Measurements from ENCODE around the gene CES5A. TPM values are rescaled to one million over a fixed set of nuclear protein-coding genes. Genes with fewer than 3 reads are reported as not detected.
"Not testable (repeated sequence)": the region's sequence is repeated elsewhere in the genome, so short reads cannot be mapped to it uniquely, and the experiment has no call there.

The CES5A gene
- total RNA-seq, 1 donor from 2014 or later, result 0.12 TPM

- intact Hi-C loops (cut with micrococcal nuclease), result no loop called here
Observed at GRCh38 chr16:55873122-55873521, 2.1 kb downstream of the CES5A start.

GRCh38 chr16:55872130-55872529 lies 3.0 kb downstream of the CES5A start:
- intact Hi-C loops (cut with micrococcal nuclease), result no loop called here

- intact Hi-C loops (cut with micrococcal nuclease), result no loop called here
Observed at GRCh38 chr16:55871411-55872038, 3.6 kb downstream of the CES5A start.

- intact Hi-C loops (cut with micrococcal nuclease), result no loop called here
Observed at GRCh38 chr16:55868980-55869379, 6.2 kb downstream of the CES5A start.

DNA sequence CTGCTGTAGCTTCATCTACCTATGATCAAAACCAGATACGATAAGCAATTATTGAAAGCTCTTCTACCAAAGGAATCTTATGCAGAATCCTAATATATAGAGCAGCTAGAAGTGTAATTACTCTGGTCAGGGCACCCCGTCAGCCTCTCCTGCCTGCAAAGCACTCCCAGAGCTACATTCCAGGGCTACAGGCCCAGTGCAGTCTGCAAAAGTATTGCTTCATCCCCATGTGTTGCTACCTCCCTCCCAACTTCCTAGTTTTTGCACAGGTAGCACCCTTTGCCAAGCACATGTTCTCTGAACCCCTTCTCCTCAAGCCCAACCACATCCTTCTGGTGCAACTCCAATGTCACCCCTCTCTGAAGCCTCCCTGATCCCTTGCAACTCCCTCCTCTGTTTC lies 7.0 kb downstream of the CES5A start:
- intact Hi-C loops (cut with micrococcal nuclease), result no loop called here

DNA sequence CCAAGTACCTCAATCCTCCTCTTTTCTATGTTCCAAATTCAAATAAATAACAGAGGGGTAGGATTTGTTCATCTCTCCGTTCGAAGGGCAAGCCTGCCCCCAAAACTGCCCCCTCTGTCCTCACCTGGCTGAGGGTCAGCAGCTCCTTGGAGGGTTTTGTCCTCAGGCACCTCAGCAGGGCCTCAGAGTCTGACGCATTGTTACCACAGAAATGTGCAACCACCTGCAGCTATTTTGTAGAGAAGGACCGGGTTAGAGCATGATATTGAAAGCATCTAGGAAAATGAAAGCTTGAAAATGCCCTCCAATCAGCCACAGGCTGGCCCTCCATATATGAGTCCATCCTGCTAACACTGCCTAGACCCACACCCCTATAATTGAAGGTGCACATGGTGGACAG lies 13.9 kb downstream of the CES5A start:
- intact Hi-C loops (cut with micrococcal nuclease), result no loop called here

GRCh38 chr16:55857650-55858049 lies 17.5 kb downstream of the CES5A start:
- intact Hi-C loops (cut with micrococcal nuclease), result not testable (repeated sequence)

- intact Hi-C loops (cut with micrococcal nuclease), result no loop called here
Observed at GRCh38 chr16:55856950-55857349, 18.2 kb downstream of the CES5A start.

DNA sequence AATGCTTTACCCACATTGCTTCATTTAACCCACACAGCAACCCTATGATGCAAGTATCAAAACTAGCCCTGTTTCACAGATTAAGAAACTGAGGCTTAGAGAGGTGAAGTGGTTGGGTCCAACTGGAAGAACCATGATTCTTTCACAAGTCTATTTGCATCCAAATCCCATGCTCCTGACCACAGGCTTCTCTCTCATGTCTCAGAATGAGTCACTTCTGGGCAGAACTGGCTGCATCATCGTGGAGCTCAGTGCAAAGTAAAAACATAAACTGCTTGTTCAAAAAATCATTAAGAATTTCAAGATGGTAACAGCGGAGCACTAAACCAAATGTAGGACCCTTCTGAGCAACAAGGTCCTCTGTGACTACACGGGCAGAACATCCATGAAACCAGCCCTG lies 22.1 kb downstream of the CES5A start:
- intact Hi-C loops (cut with micrococcal nuclease), result no loop called here

DNA sequence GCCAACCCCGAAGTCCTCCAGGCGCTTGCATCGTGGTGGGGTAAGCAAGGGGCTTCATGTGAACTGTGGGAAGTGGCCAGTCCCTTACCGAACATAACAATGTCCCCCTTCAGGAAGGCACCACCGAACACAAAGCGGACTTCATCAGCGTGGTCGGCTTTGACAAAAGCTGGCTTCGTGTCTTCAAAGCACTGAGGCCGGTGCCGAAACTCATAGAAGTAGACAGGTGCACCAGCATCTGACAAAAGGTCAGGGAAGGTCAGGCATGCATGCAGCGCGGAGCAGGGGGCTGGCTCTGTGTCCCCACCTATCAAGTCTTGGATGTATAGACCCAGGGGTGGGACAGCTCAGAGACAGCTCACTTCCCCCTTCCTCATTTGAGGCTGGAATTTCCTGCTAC lies 25.6 kb downstream of the CES5A start:
- intact Hi-C loops (cut with micrococcal nuclease), result no loop called here

DNA sequence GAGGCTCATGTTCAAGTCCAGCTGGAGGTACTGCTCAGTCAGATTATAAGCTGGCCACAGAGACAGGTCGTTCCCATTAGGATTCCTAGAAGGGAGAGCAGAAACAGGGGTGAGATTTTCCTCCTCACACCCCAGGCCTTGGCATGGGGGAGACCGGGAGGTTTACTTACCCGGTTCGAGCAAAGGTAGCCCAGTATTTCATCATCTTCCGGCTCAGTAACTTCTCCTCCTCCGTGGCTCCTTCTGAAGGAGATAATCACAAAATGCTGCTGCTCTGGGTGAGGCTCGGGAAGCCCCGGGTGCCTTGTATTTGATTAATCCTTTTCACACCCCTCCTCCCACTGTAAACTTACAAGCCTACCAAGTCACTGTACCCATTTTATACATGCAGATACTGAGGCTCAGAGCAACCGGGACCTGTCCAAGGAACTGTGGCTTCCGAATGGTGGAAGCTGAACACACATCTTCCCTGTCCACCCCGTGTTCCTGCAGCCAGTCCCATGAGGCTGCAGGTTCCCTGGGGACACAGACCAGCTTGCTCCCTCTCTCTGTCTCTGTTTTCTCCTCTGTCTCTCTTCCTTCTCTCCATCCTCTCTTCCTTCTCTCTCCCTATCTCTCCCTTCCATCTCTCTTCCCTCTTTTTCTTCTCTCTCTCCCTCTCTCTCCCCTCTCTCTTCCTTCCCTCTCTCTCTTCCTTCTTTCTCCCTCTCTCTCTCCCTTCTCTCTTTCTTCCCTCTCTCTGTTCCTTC lies 28.4 kb downstream of the CES5A start:
- intact Hi-C loops (cut with micrococcal nuclease), result no loop called here

GRCh38 chr16:55843105-55843395 lies 32.1 kb downstream of the CES5A start:
- intact Hi-C loops (cut with micrococcal nuclease), result loop anchor here (1.0 to 5.0 kb wide), 2 partner anchors 359 to 475 kb away; no protein-coding TSS in a partner anchor

GRCh38 chr16:55842369-55843104 lies 32.6 kb downstream of the CES5A start:
- intact Hi-C loops (cut with micrococcal nuclease), result loop anchor here (1.0 to 5.0 kb wide), 4 partner anchors 130 to 476 kb away; no protein-coding TSS in a partner anchor

DNA sequence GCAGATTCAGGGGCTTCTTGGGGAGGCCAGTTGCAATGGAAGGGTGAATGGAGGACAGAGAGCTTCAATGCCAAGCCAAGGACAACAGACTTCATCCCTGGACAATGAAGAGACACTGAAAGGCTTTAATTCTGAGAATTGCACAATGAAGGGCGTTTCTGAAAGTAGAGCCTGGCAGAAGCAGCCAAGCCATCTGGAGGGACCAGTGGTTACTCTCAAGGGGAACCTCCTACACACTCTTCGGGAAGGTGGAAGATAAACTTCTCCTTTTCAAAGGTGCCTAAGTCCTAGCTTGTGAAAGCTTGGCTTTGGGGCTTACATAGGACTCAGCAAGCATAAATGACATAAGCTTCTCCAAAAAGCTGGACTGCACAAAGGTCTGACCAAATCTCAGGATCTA lies 36.1 kb downstream of the CES5A start:
- intact Hi-C loops (cut with micrococcal nuclease), result no loop called here

- intact Hi-C loops (cut with micrococcal nuclease), result no loop called here
Observed at GRCh38 chr16:55836158-55836611, 39.0 kb downstream of the CES5A start.

- intact Hi-C loops (cut with micrococcal nuclease), result no loop called here
Observed at GRCh38 chr16:55835581-55835980, 39.6 kb downstream of the CES5A start.

DNA sequence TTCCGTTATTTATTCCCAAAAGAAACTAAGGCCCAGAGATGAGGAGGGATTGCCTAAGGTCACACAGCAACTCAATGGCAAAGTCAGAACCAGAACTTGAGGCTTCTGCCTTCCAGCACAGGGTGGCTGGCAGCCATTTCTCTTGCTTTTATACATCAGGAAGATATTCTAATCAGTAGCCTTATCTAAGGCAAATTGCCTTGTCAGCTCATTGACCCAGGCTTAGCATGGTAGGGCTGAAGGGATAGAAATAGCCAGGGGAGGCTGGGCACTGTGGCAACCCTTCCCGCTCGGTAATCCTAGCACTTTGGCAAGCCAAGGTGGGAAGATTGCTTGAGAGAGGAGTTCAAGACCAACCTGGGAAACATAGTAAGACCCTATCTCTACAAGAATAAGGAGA lies 40.0 kb downstream of the CES5A start:
- intact Hi-C loops (cut with micrococcal nuclease), result not testable (repeated sequence)

- intact Hi-C loops (cut with micrococcal nuclease), result no loop called here
Observed at GRCh38 chr16:55834049-55834448, 41.1 kb downstream of the CES5A start.

DNA sequence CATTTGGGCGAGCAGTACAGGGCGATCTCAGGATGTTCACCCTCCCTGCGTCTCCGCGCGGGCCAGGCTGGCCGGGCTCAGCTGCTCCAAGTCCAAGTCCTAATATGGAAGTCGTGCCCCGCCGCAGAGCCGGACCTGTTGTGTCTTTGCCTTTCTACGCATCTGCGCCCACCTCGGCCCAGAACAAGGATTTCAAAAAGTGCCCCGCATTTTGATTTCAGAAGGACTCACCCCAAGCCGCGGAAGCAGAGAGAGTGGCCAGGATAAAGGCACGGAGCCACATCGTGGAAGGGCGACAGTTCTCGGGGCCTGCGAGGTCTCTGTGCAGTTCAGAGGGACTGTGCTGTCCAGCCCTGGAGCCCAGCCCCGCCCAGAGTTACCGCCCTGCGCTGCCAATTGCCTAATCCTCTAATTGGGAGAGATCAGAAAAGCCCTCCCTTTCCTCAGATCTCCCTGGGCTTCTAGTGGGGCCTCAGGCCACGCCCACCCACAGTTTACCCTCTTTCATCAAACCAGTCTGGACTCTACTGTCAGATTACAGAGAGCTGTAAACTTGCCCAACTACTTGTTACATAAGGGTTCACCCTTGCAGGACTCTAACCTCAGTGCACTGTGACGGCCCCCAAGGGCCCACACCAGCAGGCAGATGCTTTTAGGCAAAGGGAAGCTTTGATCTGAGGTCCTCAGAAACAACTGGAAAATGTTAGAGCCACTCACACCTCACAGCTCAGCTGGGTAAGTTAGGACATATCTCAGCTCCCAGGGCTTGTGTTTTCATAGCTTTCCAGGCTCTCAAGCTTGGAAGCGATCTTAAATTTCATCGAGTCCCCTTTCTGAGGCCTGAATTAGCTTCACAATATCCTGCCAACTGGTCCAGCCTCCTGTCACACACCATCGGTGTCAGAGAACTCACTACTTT lies 42.1 kb downstream of the CES5A start, which contains the start of gene CES1:
CES1 (minus strand) TSS at position 324 of the 919 bp plus-strand sequence; CDS start at position 283, 41 bp downstream.
- intact Hi-C loops (cut with micrococcal nuclease), result no loop called here

DNA sequence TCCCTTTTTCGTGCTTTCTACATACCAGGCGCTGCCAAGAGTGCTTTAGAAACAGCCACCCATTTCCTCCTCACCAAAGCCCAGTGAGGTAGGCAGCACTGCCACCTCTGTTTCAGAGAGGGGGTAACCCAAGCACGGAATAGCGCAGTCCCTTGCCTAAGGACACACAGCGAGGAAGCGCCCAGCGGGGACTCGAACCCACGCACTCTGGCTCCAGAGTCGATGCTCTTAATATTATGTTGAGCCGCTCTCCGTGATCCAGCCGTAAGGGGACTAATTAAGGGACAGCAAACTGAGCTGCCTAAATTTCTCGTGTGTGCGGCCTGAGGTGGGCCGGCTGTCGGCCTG lies 42.8 kb downstream of the CES5A start:
- intact Hi-C loops (cut with micrococcal nuclease), result no loop called here

- intact Hi-C loops (cut with micrococcal nuclease), result no loop called here
Observed at GRCh38 chr16:55830658-55831294, 44.4 kb downstream of the CES5A start.

All from T-helper 1 cell treated with Interleukin-12 subunit alpha and Interleukin-12 subunit beta and Interleukin-4 antibody, amounts not matched to agents 30 ng/mL and 1 ng/mL, for 36 hours (primary cell).